Gastroesophageal sphincter (tissue), 4 donors: ENCODE results near the gene SND1. TPM values are rescaled to one million over a fixed set of nuclear protein-coding genes. Genes with fewer than 3 reads are reported as not detected.

Experiments
- ATAC-seq: fragments of 150-250 bp; one replicate; pipeline ENCODE4 v1.9.1; 2016; ENCODE audit warnings: mild to moderate bottlenecking, moderate library complexity
- H3K27ac ChIP-seq, 4 donors: fragments of 200-600 bp; sonication (generic) in 3 of 4; 1 replicate in 3 of 4; 2 replicates in 1 of 4; pipeline ENCODE4 v1.5.1; 2016 to 2019
- H3K27me3 ChIP-seq: fragments of 200-600 bp; sonication (generic); one replicate; pipeline ENCODE4 v1.5.1; 2019
- H3K36me3 ChIP-seq, 2 donors: fragments of 200-600 bp; sonication (generic); one replicate each; pipeline ENCODE4 v1.5.1; 2019; ENCODE audit warnings: control low read depth in 1 of 2
- H3K4me1 ChIP-seq, 3 donors: fragments of 200-600 bp; sonication (generic); 1 replicate in 2 of 3; 2 replicates in 1 of 3; pipeline ENCODE4 v1.5.1; 2016 to 2019; ENCODE audit warnings: control low read depth in 2 of 3
- H3K4me3 ChIP-seq, 2 donors: fragments of 200-600 bp; sonication (generic); one replicate each; pipeline ENCODE4 v1.5.1; 2019; ENCODE audit warnings: mild to moderate bottlenecking in 1 of 2, moderate library complexity in 1 of 2
- H3K9me3 ChIP-seq, 3 donors: fragments of 200-600 bp; sonication (generic); one replicate each; pipeline ENCODE4 v1.5.1; 2017 to 2019; ENCODE audit warnings: control low read depth in 2 of 3
- EP300 ChIP-seq: sonication (generic); formaldehyde crosslinking; IDR thresholded peaks from one replicate; pipeline ENCODE4 v1.6.1; 2017; ENCODE audit warnings: antibody characterized with exemption, mild to moderate bottlenecking
- POLR2A ChIP-seq, 2 donors: fragments of 450-650 bp; IDR thresholded peaks; one replicate each; pipeline ENCODE4 v1.6.1; 2017; ENCODE audit warnings: antibody characterized with exemption in 2 of 2, mild to moderate bottlenecking in 2 of 2, moderate library complexity in 1 of 2
- POLR2AphosphoS5 ChIP-seq: sonication (generic); formaldehyde crosslinking; IDR thresholded peaks from one replicate; pipeline ENCODE4 v1.6.1; 2017; ENCODE audit warnings: antibody characterized with exemption
- WGBS, 2 donors: methylation state at CpG; one replicate each; pipeline ENCODE4 v1.1.5; 2018; ENCODE audit warnings: low coverage in 1 of 2; 5-methylcytosine and 5-hydroxymethylcytosine counted together
- total RNA-seq, 4 donors: library from RNA; depleted of rRNA; stranded (reverse); fragments of >200 nt; gene quantifications; one replicate each; pipeline ENCODE4 v1.1.0, GENCODE V29; 2016
- TF ChIP-seq, protein P1 (sequence below), 4 experiments: fragments of 200-600 bp in 2 of 4; fragments of 450-650 bp in 2 of 4; sonication (generic) in 1 of 4; IDR thresholded peaks; one replicate each; pipeline ENCODE4 v1.5.1; 2017 to 2019; ENCODE audit warnings: antibody characterized with exemption in 4 of 4, mild to moderate bottlenecking in 2 of 4, moderate library complexity in 2 of 4

SND1 gene
- total RNA-seq, 4 donors from 2014 or later = 97.1 to 119 (median 103) TPM

- H3K27ac ChIP-seq = no peak overlapping the region
- TF ChIP-seq EP300 (no peak), POLR2AphosphoS5 (no peak), POLR2A (IDR thresholded peaks at IDR 0.05) (no peak)
- TF ChIP-seq, protein P1, sequence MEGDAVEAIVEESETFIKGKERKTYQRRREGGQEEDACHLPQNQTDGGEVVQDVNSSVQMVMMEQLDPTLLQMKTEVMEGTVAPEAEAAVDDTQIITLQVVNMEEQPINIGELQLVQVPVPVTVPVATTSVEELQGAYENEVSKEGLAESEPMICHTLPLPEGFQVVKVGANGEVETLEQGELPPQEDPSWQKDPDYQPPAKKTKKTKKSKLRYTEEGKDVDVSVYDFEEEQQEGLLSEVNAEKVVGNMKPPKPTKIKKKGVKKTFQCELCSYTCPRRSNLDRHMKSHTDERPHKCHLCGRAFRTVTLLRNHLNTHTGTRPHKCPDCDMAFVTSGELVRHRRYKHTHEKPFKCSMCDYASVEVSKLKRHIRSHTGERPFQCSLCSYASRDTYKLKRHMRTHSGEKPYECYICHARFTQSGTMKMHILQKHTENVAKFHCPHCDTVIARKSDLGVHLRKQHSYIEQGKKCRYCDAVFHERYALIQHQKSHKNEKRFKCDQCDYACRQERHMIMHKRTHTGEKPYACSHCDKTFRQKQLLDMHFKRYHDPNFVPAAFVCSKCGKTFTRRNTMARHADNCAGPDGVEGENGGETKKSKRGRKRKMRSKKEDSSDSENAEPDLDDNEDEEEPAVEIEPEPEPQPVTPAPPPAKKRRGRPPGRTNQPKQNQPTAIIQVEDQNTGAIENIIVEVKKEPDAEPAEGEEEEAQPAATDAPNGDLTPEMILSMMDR (IDR thresholded peaks at IDR 0.05) = no peak
- no peaks in the 10 kb centered on the region for H3K9me3 ChIP-seq
- no peaks in the 10 kb centered on the region for H3K27me3 ChIP-seq
- no peak for ATAC-seq
- peaks cover 0 to 23% (median 0%) of the 10 kb centered on the region in 3 donors for H3K4me1 ChIP-seq
- WGBS, 2 donors = 83 to 87% methylated on average over 5 of the region's 5 CpGs
- peaks cover 0 to 6% of the 10 kb centered on the region in 2 donors for H3K36me3 ChIP-seq
- no peak overlapping the region for H3K4me3 ChIP-seq
These were observed 301.7 kb downstream of the SND1 start for GRCh38 chr7:127953423-127954356.

- Histone ChIP-seq H3K4me3 (no peak overlapping the region), H3K4me1 (peaks cover 0 to 17% (median 0%) of the 10 kb centered on the region in 3 donors), H3K9me3 (no peaks in the 10 kb centered on the region), H3K27me3 (no peaks in the 10 kb centered on the region), H3K27ac (no peak overlapping the region), H3K36me3 (peaks cover 0 to 8% of the 10 kb centered on the region in 2 donors)
- ATAC-seq = no peak
- no peak for TF ChIP-seq POLR2AphosphoS5
- TF ChIP-seq, protein P1 (IDR thresholded peaks at IDR 0.05) = no peak
- 44 to 50% methylated on average over 2 of the region's 2 CpGs for WGBS, 2 donors
These were observed 302.4 kb downstream of the SND1 start for GRCh38 chr7:127954357-127954748.

DNA sequence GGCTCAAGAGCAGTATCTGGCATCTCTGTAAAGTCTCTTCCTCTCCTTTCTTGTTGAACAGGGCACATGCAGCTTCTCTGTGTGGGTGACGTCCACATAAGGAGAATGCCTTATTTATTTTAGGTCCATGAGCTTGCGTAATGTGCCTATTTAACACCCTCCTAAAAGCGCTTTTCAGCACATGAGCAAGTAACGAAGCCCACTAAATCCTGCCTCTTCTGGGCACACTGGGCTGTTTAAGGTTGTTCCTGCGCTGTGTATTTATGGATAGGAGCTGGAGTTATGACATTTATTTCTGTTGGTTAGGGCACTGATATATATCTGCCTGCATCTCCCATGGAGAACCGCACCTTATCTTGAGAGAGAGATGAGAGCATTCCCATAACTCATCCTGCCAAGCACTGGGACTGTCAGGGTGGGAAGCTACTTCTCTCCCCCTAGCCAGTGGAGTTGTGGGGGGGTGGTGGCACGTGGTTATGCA is 303.1 kb downstream of the SND1 start:
- Histone ChIP-seq H3K27ac (no peak overlapping the region), H3K4me3 (no peak overlapping the region), H3K36me3 (peaks cover 0 to 15% of the 10 kb centered on the region in 2 donors)

GRCh38 chr7:127957886-127958285 is 305.9 kb downstream of the SND1 start:
- H3K9me3 ChIP-seq = no peaks in the 10 kb centered on the region
- H3K36me3 ChIP-seq = peaks cover 0 to 17% of the 10 kb centered on the region in 2 donors
- peaks cover 0 to 11% (median 0%) of the 10 kb centered on the region in 3 donors for H3K4me1 ChIP-seq
- H3K4me3 ChIP-seq = no peak overlapping the region
- WGBS, 2 donors = 67 to 90% methylated on average over 2 of the region's 5 CpGs
- TF ChIP-seq, protein P1 (IDR thresholded peaks at IDR 0.05) = no peak
- TF ChIP-seq POLR2A (IDR thresholded peaks at IDR 0.05) (no peak), POLR2AphosphoS5 (no peak), EP300 (no peak)
- H3K27ac ChIP-seq = no peak overlapping the region
- ATAC-seq = no peak
- H3K27me3 ChIP-seq = no peaks in the 10 kb centered on the region

More for the DNA sequence above, 303.1 kb downstream of the SND1 start:
- peaks cover 0 to 11% (median 0%) of the 10 kb centered on the region in 3 donors for H3K4me1 ChIP-seq
- no peaks in the 10 kb centered on the region for H3K27me3 ChIP-seq
- ATAC-seq = no peak
- WGBS, 2 donors = 55 to 83% methylated on average over 2 to 6 of the region's 7 CpGs
- TF ChIP-seq POLR2A (IDR thresholded peaks at IDR 0.05) = no peak
- TF ChIP-seq EP300 = no peak
- TF ChIP-seq, protein P1 (IDR thresholded peaks at IDR 0.05) = no peak
- TF ChIP-seq POLR2AphosphoS5 = no peak
- H3K9me3 ChIP-seq = no peaks in the 10 kb centered on the region
